GM10248 (cell line): ENCODE results near the gene ADIPOR2.

ENCODE experiments used
- CTCF ChIA-PET: fragments of 300-600 bp; sonication (Branson Sonifier 250); formaldehyde crosslinking; extraction: SDS; loops from one replicate; lab custom pipeline; 2021; ENCODE audit warnings: antibody characterized with exemption; lab: Yijun Ruan, JAX
- POLR2A ChIA-PET: fragments of 350-650 bp; sonication (Branson Sonifier 250); formaldehyde crosslinking; extraction: SDS; loops from one replicate; lab custom pipeline; 2020; ENCODE audit warnings: antibody characterized with exemption; lab: Yijun Ruan, JAX
- DNase-seq: peaks from one replicate; pipeline ENCODE4 v3.0.0; 2012; ENCODE audit errors: extremely low spot score
- CTCF ChIP-seq: IDR thresholded peaks from 2 replicates; pipeline ENCODE4 v1.5.1; 2012; ENCODE audit warnings: mild to moderate bottlenecking, low read depth; ENCODE audit errors: extremely low read depth, missing control alignments, control extremely low read depth

The ADIPOR2 gene

GRCh38 chr12:1777798-1778197 is 86.9 kb downstream of the ADIPOR2 start:
- CTCF ChIA-PET, result interaction anchor here (4.4 kb wide), 1 partner anchor 13 kb away, joined by 19 read pairs; no protein-coding TSS in a partner anchor
- no peak for DNase-seq
- POLR2A ChIA-PET, result no interaction called here
- TF ChIP-seq CTCF, result no peak

GRCh38 chr12:1778911-1779310 is 88.0 kb downstream of the ADIPOR2 start:
- POLR2A ChIA-PET, result no interaction called here
- no peak for DNase-seq
- CTCF ChIA-PET, result interaction anchor here (0.9 to 2.0 kb wide), 3 partner anchors 9 to 161 kb away, joined by 3 to 8 read pairs (median 5); no protein-coding TSS in a partner anchor
- TF ChIP-seq CTCF, result no peak

GRCh38 chr12:1779783-1780182 is 88.9 kb downstream of the ADIPOR2 start:
- no peak for TF ChIP-seq CTCF
- POLR2A ChIA-PET, result interaction anchor here (0.5 to 0.6 kb wide), 2 partner anchors 13 to 86 kb away, joined by 3 to 8 read pairs; no protein-coding TSS in a partner anchor
- CTCF ChIA-PET, result interaction anchor here (1.2 to 2.0 kb wide), 4 partner anchors 10 to 160 kb away, joined by 3 to 8 read pairs (median 4); no protein-coding TSS in a partner anchor
- DNase-seq, result no peak

- TF ChIP-seq CTCF, result no peak
- DNase-seq, result no peak
- ChIA-PET CTCF (interaction anchor here (1.0 to 16.4 kb wide), 5 partner anchors 10 to 158 kb away, joined by 3 to 627 read pairs (median 5); no protein-coding TSS in a partner anchor), POLR2A (no interaction called here)
Observed at GRCh38 chr12:1781772-1782171, 90.9 kb downstream of the ADIPOR2 start.

- ChIA-PET CTCF (interaction anchor here (1.0 to 16.4 kb wide), 5 partner anchors 10 to 157 kb away, joined by 3 to 627 read pairs (median 5); no protein-coding TSS in a partner anchor), POLR2A (no interaction called here)
- DNase-seq, result no peak
- no peak for TF ChIP-seq CTCF
Observed at GRCh38 chr12:1782215-1782614, 91.3 kb downstream of the ADIPOR2 start.

- TF ChIP-seq CTCF, result no peak
- POLR2A ChIA-PET, result no interaction called here
- DNase-seq, result no peak
- CTCF ChIA-PET, result interaction anchor here (1.1 to 16.4 kb wide), 5 partner anchors 8 to 153 kb away, joined by 3 to 627 read pairs (median 8); no protein-coding TSS in a partner anchor
Observed at GRCh38 chr12:1787714-1788113, 96.8 kb downstream of the ADIPOR2 start.
